ENCODE data around the gene MAVS.

- TF ChIP-seq CTCF (conservative IDR thresholded peaks at IDR 0.05 in 1 of 2, IDR thresholded peaks at IDR 0.05 in 1 of 2; ENCODE audit: extremely low read depth in 1 of 2, insufficient read depth in 1 of 2, low read depth in 1 of 2, low read length in 2 of 2) (no peak), EZH2 (IDR thresholded peaks at IDR 0.05; ENCODE audit: borderline replicate concordance, low read length) (no peak)
These were observed 65.3 kb downstream of the MAVS start for GRCh38 chr20:3911956-3912355.

Data from mammary epithelial cell (primary cell).